Liver (tissue), 9 donors: ENCODE results near the gene TTC1. TPM values are rescaled to one million over a fixed set of nuclear protein-coding genes. Genes with fewer than 3 reads are reported as not detected.

Experiments
- DNase-seq: peaks from one replicate; pipeline ENCODE4 v3.0.0-alpha.2; 2017; ENCODE audit warnings: low spot score
- H3K27ac ChIP-seq, 2 donors: one replicate each; pipeline ENCODE4 v1.7.0; 2013; ENCODE audit warnings: inconsistent platforms in 2 of 2, low read length in 2 of 2, control low read depth in 1 of 2, low read depth in 1 of 2, mild to moderate bottlenecking in 1 of 2
- H3K27me3 ChIP-seq, 4 donors: one replicate each; pipeline versions ENCODE4 v1.6.1 to v1.7.0; 2013; ENCODE audit warnings: low read length in 3 of 4, inconsistent platforms in 1 of 4, mild to moderate bottlenecking in 1 of 4, moderate library complexity in 1 of 4; ENCODE audit not compliant: control insufficient read depth in 4 of 4, insufficient read depth in 4 of 4
- H3K36me3 ChIP-seq, 4 donors: one replicate each; pipeline versions ENCODE4 v1.6.1 to v1.7.0; 2013; ENCODE audit warnings: low read length in 3 of 4, mild to moderate bottlenecking in 3 of 4, low read depth in 1 of 4, moderate library complexity in 1 of 4; ENCODE audit not compliant: control insufficient read depth in 4 of 4, insufficient read depth in 3 of 4
- H3K4me1 ChIP-seq, 4 donors: one replicate each; pipeline versions ENCODE4 v1.6.1 to v1.7.0; 2013; ENCODE audit warnings: low read length in 3 of 4, mild to moderate bottlenecking in 3 of 4, moderate library complexity in 1 of 4; ENCODE audit not compliant: control insufficient read depth in 4 of 4, insufficient read depth in 4 of 4
- H3K4me3 ChIP-seq, 3 donors: one replicate each; pipeline versions ENCODE4 v1.6.1 to v1.7.0; 2013; ENCODE audit warnings: low read length in 3 of 3, control low read depth in 1 of 3, low read depth in 1 of 3, mild to moderate bottlenecking in 1 of 3
- H3K9ac ChIP-seq, 2 donors: one replicate each; pipeline ENCODE4 v1.7.0; 2013; ENCODE audit warnings: low read length in 2 of 2, mild to moderate bottlenecking in 2 of 2, moderate library complexity in 2 of 2, control low read depth in 1 of 2, low read depth in 1 of 2
- H3K9me3 ChIP-seq, 4 donors: one replicate each; pipeline versions ENCODE4 v1.6.1 to v1.7.0; 2013; ENCODE audit warnings: low read length in 3 of 4; ENCODE audit not compliant: control insufficient read depth in 4 of 4
- ATF3 ChIP-seq: IDR thresholded peaks from 2 replicates; pipeline ENCODE4 v1.6.1; 2016; ENCODE audit warnings: antibody characterized with exemption
- CTCF ChIP-seq: fragments of 150-350 bp; IDR thresholded peaks from 2 replicates; pipeline ENCODE4 v1.5.1; 2017; ENCODE audit warnings: improper control_type of control experiment, low read depth, low read length; ENCODE audit not compliant: missing input control
- EGR1 ChIP-seq, 2 donors: IDR thresholded peaks; 2 replicates each; pipeline ENCODE4 v1.6.1; 2016 to 2018; ENCODE audit warnings: antibody characterized with exemption in 2 of 2, low read depth in 2 of 2
- FOXA1 ChIP-seq: IDR thresholded peaks from 2 replicates; pipeline ENCODE4 v1.6.1; 2016; ENCODE audit warnings: antibody characterized with exemption
- FOXA2 ChIP-seq: IDR thresholded peaks from 2 replicates; pipeline ENCODE4 v1.6.1; 2016; ENCODE audit warnings: antibody characterized with exemption
- GABPA ChIP-seq, 2 donors: IDR thresholded peaks in 1 of 2; conservative IDR thresholded peaks in 1 of 2; 2 replicates each; pipeline ENCODE4 v1.6.1; 2016; ENCODE audit warnings: antibody characterized with exemption in 2 of 2, mild to moderate bottlenecking in 1 of 2, moderate library complexity in 1 of 2
- HNF4A ChIP-seq, 2 donors: conservative IDR thresholded peaks; 2 replicates each; pipeline ENCODE4 v1.6.1; 2016; ENCODE audit warnings: antibody characterized with exemption in 2 of 2, mild to moderate bottlenecking in 2 of 2
- HNF4G ChIP-seq: IDR thresholded peaks from 2 replicates; pipeline ENCODE4 v1.6.1; 2016; ENCODE audit warnings: antibody characterized with exemption
- JUND ChIP-seq, 2 donors: IDR thresholded peaks; 2 replicates each; pipeline ENCODE4 v1.6.1; 2016; ENCODE audit warnings: antibody characterized with exemption in 2 of 2
- MAX ChIP-seq: IDR thresholded peaks from 2 replicates; pipeline ENCODE4 v1.6.1; 2016; ENCODE audit warnings: antibody characterized with exemption
- NR2F2 ChIP-seq: IDR thresholded peaks from 2 replicates; pipeline ENCODE4 v1.6.1; 2016; ENCODE audit warnings: antibody characterized with exemption
- RAD21 ChIP-seq, 2 donors: IDR thresholded peaks; 2 replicates each; pipeline ENCODE4 v1.6.1; 2016; ENCODE audit warnings: antibody characterized with exemption in 2 of 2, mild to moderate bottlenecking in 2 of 2
- REST ChIP-seq: IDR thresholded peaks from 2 replicates; pipeline ENCODE4 v1.6.1; 2016; ENCODE audit warnings: antibody characterized with exemption, mild to moderate bottlenecking
- RXRA ChIP-seq, 2 donors: IDR thresholded peaks; 2 replicates each; pipeline ENCODE4 v1.6.1; 2017 to 2018; ENCODE audit warnings: antibody characterized with exemption in 2 of 2, mild to moderate bottlenecking in 1 of 2
- SP1 ChIP-seq: IDR thresholded peaks from 2 replicates; pipeline ENCODE4 v1.6.1; 2018; ENCODE audit warnings: antibody characterized with exemption, mild to moderate bottlenecking
- TAF1 ChIP-seq: conservative IDR thresholded peaks from 2 replicates; pipeline ENCODE4 v1.6.1; 2016; ENCODE audit warnings: antibody characterized with exemption, mild to moderate bottlenecking
- YY1 ChIP-seq: IDR thresholded peaks from 2 replicates; pipeline ENCODE4 v1.6.1; 2016; ENCODE audit warnings: antibody characterized with exemption, mild to moderate bottlenecking
- ZBTB33 ChIP-seq: IDR thresholded peaks from 2 replicates; pipeline ENCODE4 v1.6.1; 2016; ENCODE audit warnings: antibody characterized with exemption
- WGBS: extraction: QIAGEN DNeasy Blood & Tissue Kit; methylation state at CpG from one replicate; pipeline ENCODE4 v1.1.7; 2013; 5-methylcytosine and 5-hydroxymethylcytosine counted together
- polyA plus RNA-seq, 2 donors: library from polyadenylated mRNA; stranded (reverse) in 1 of 2; unstranded in 1 of 2; fragments of 200-250 nt in 1 of 2; fragments of >200 nt in 1 of 2; fragmentation: Nextera tagmentation in 1 of 2; extraction: Ambion mirVana in 1 of 2; gene quantifications; one replicate each; pipeline versions ENCODE4 v1.2.1 to v1.2.3, GENCODE V29; 2013 to 2015
- total RNA-seq, 2 donors: library from RNA; depleted of rRNA; stranded (reverse); fragments of >200 nt; gene quantifications; one replicate each; pipeline ENCODE4 v1.2.3, GENCODE V29; 2014
- donor health status: healthy.
- donor health status: healthy.
- donor health status: healthy.
- donor health status: healthy.
- donor health status: healthy.

Gene TTC1
- total and polyA plus RNA-seq, 4 donors: 18.0 to 35.5 (median 22.2) TPM

- Histone ChIP-seq H3K4me1 (no peaks in the 10 kb centered on the region), H3K27me3 (no peaks in the 10 kb centered on the region), H3K27ac (no peak overlapping the region), H3K36me3 (no peaks in the 10 kb centered on the region), H3K9me3 (peaks cover 0 to 9% (median 2%) of the 10 kb centered on the region in 4 donors), H3K4me3 (no peak overlapping the region), H3K9ac (no peak overlapping the region)
- 84% methylated on average over 3 of the region's 3 CpGs for WGBS
- TF ChIP-seq NR2F2 (no peak), FOXA1 (no peak), EGR1 (IDR thresholded peaks at IDR 0.05; ENCODE audit: low read depth in 2 of 2) (no peak), REST (no peak), GABPA (IDR thresholded peaks at IDR 0.05 in 1 of 2, conservative IDR thresholded peaks at IDR 0.05 in 1 of 2) (no peak), ATF3 (no peak), YY1 (no peak), RAD21 (IDR thresholded peaks at IDR 0.05) (no peak), FOXA2 (no peak), HNF4A (conservative IDR thresholded peaks at IDR 0.05) (no peak), SP1 (no peak), CTCF (no peak), JUND (IDR thresholded peaks at IDR 0.05) (no peak), RXRA (IDR thresholded peaks at IDR 0.05) (no peak), ZBTB33 (no peak), HNF4G (no peak), MAX (no peak), TAF1 (no peak)
- no peak for DNase-seq
Measured at GRCh38 chr5:159995907-159996306, 13.0 kb upstream of the TTC1 start.

GRCh38 chr5:160001457-160001856, 7.5 kb upstream of the TTC1 start:
- Histone ChIP-seq H3K27ac (no peak overlapping the region), H3K4me3 (no peak overlapping the region), H3K27me3 (peaks cover 0 to 3% (median 0%) of the 10 kb centered on the region in 4 donors), H3K36me3 (no peaks in the 10 kb centered on the region), H3K4me1 (no peaks in the 10 kb centered on the region), H3K9me3 (no peaks in the 10 kb centered on the region), H3K9ac (no peak overlapping the region)
- WGBS: 61% methylated on average over 3 of the region's 3 CpGs
- no peak for DNase-seq
- TF ChIP-seq REST (no peak), SP1 (no peak), CTCF (no peak)
